ENCODE measurements around the gene KSR1. TPM values are rescaled to one million over a fixed set of nuclear protein-coding genes. Genes with fewer than 3 reads are reported as not detected.

The KSR1 gene
- total RNA-seq, 1 donor from 2014 or later: 60.2 TPM

DNA sequence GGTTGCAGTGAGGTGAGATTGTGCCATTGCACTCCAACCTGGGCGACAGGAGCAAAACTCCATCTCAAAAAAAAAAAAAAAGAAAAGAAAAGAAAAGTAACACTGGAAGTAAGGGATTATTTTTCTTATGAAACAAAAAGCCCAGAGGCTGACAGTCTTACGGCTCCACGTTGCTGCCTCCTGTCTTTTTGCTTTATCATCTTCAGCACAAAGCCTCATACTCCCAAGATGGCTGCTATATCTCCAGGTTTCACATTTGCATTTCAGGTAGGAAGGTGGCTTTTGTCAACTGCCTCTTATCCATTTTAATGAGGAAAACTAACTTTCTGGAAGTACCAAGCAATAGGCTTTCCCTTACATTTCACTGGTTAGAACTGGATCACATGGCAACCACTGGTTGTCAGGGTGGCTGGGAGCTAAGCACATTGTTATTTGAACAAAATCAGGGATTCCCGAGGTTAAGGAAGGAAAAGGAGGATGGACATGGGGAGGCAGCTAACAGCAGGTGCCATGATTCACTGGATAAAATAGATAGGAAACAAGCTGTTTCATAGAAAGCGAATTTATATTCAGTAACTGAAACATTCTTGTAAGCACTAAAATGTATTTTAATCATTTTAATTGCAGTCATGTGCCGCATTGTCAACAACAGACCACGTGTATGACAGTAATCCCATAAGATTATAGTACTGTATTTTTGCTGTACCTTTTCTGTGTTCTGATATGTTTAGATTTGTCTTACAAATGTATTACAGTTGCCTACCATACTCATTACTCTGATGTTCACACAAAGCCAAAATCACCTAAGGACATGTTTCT lies 58.6 kb downstream of the KSR1 start:
- DNase-seq (ENCODE audit: low spot score): no peak

DNA sequence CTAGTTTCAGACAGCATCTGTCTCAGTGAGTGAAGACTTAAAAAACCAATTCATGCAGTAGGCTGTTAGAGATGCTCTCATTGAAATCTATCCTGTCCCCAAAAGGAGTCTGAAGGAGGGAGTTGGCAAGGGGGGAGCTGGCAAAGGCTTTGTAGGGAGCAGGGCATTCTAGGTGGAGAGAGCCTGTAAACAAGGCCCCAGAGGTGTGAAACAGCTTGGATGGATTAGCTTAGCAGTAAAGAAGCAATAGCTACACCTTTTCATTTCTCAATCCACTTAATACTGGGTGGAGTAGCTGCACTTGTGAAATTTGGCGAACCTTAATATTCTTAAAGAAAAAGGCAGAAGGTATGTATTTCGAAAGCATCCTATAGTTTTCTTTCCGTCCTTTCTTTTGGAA lies 61.8 kb downstream of the KSR1 start:
- no peak for DNase-seq (ENCODE audit: low spot score)

DNA sequence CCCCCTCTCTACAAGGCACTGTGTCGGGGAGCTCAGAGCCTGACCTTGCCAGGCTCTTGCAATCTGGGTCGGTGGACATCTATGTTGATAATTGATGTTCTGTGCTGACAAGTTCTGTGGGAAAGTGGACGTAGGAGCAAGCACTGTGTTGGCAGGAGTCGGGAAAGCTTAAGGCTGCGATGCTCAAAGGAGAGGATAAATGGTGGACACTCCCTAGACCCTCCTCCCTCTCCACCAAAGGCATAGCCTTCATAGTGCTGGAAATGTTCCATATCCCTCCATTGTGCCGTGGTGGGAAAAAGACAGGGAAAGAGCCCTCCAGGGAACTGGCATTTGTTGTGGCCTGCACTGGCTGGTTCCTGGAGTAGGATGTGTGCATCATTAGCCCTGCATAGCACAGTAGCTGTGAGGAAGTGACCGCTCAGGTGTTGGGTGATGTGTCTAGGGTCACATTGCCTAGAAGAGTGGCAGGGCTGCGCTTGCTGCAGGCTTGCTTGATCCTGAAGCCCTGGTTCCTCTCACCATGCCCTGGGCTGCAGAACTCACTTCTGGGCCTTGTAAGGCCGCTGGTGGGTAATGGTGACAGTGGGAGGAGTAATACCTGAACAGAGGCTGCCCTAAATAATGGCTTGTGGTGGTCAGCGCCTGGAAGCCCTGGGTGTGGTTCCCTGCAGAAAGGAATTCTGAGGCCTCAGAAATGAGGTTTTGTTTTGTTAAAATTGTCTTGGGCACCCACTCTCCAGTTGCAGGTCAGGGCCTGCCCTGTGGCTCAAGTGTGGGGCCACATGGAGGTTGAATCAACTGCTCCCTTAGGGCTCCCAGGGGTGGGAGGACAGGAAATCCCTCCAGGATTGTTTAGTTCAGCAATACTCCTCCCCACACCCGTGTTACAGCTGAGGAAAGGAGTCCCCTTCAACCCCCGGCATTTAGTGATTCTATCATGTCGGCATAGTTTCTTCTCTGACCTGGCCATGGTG lies 62.6 kb downstream of the KSR1 start:
- no peak for DNase-seq (ENCODE audit: low spot score)

DNA sequence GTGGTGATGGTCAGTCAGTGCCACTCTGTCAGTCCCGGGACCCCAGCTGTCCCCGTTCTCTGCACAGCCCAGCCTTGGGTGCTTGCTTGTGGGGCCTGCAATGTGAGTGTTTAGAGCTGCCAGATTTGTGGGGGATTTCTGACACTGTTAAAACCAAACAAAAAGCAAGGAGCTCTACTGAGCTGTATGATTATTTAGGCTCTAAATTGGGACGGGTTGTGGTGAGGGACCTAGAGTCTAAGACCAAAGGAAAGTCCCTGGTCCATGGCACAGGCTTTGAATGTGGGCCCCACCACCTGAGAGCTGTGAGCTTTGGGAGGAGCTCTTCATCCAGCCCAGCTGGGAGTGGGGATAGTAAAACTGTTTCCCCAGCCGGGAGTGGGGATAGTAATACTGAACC lies 63.3 kb downstream of the KSR1 start:
- DNase-seq (ENCODE audit: low spot score): no peak

DNA sequence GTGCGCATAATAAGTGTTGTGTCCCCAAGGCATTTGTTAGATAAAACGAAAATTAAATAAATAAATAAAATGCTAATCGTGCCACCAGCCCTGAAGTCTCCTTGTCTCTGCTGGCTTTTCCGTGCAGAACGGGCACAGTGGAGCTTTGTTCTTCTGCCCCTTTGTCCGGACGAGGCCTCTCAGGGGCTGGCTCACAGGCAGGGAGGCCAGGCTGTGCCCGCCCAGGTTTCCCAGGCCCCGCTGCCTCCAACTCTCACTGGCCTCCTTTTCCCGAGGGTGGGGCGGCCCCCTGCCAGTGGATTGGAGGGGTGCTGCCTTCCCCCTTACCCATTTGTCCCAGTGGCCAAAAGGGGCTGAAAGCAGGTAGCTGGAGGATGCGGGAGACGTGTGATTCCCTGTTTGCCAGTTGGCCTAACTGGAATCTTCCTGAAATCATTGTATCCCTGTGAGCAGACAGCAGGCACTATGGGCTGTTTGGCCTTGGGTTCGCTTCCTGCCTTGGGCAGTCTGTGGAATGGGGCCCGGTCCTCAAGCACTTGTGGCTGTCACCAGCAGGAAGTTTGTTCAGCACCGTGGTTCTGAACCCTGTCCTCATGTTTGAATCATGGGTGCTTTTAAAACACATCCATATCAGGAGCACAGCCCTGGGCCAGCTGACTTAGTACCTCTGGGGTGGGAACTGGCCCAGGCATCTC lies 64.4 kb downstream of the KSR1 start:
- DNase-seq (ENCODE audit: low spot score): no peak

DNA sequence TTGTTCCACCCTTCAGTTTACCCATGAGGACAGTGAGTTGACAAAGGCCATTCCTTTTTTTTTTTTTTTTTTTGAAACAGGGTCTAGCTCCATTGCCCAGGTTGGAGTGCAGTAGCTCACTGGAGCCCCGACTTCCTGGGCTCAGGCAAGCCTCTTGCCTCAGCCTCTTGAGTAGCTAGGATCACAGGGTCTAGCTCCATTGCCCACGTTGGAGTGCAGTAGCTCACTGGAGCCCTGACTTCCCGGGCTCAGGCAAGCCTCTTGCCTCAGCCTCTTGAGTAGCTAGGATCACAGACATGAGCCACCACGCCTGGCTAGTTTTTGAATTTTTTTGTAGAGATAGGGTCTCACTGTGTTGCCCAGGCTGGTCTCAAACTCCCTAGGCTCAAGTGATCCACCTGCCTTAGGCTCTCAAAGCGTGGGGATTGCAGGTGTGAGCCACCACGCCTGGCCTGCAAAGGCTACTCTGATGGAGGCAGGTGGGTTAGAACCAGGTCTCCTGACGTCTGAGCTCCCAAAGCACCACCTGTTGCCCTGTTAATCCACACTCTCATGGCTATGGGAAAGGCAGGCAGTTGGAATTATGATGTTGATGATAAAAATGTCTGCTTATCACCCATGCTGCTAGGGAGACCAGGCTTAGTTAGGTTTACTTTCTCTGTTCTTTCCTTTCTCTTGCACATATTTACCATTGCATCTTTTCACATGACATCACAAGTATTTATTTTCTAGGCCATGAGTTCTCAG lies 65.2 kb downstream of the KSR1 start:
- DNase-seq (ENCODE audit: low spot score): no peak

DNA sequence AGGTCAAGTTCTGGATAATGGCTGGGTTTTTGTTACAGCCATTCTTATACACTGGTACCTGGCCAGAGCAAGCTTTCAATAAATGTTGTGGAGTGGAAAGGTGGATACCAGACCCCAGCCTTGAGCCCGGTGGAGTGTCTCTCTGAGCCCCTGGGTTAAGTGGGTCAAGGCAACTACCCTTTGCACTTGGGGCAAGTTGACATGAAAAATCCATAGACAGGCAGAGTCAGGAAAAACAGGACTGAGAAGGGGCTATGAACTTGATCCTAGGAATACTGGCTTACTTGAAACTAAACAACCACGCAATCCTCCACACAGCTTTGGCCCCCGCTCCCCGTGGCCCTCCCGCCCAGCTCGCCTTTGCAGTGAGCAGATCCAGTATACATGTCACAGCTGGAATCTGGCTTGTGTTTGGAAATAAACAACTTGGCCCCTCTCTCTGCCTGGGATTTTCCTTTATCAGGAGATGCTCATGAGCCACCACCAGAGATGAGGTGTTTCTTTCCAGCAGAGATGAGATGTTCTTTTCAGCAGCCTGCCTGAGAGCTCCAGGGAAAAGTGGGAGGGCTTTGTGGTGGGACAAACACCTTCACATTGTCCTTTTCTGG lies 65.9 kb downstream of the KSR1 start:
- peak; percentile 30 for DNase-seq (ENCODE audit: low spot score)

DNA sequence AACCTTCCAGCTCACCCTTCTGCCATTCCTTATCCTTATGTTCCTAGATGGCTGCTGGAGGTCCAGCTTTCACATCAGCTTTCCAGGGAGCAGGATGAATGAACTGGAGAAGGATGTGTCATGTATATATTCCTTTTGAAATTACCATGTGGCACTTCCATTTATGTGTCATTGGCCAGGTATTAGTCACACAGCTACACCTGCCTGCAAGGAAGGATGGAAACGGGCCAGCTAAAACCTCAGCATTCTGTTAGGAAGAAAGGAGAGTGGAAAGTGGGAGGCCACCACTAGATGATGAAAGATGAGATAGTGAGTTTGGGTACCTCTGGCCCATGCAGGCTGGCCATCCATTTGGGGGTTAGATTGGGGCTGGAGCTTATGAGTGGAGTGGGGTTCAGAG lies 67.5 kb downstream of the KSR1 start:
- DNase-seq (ENCODE audit: low spot score): no peak

DNA sequence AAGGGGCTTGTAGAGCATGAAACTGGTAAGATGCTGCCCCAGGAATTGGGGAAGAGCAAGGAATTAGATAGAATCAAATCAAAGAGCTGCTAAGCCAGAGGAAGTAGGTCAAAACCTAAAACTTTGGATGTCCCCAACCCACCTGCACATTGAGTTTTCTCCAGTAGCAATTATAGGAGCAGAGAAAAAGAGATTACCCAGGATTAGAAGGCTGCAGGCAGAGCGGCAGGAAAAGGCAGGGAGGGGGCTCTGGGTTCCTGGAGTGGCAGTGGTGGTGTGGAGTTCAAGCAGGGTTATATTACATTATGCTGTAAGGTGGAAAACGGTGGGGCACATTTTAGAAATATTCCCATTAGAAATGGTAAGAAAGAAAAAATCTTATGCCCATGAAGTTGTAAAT lies 68.3 kb downstream of the KSR1 start:
- no peak for DNase-seq (ENCODE audit: low spot score)

DNA sequence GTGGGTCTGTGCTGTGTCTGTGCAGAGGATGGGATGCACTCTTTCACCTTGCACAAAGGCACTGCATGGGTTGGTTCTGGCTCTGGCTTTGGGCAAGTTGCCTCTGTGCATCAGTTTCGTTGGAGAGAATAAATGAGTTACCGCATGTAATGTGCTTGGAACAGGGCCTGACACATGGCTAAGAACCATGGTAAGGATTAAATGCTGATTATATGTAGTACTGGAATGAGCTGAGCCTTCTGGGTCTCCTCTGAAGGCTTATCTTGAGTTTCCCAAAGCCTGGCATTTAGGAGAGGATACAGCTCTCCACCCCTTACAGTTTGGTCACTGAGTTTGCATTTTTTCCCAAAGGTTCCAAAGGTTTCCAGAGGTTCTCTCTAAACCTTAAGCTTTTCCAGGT lies 69.1 kb downstream of the KSR1 start:
- no peak for DNase-seq (ENCODE audit: low spot score)

DNA sequence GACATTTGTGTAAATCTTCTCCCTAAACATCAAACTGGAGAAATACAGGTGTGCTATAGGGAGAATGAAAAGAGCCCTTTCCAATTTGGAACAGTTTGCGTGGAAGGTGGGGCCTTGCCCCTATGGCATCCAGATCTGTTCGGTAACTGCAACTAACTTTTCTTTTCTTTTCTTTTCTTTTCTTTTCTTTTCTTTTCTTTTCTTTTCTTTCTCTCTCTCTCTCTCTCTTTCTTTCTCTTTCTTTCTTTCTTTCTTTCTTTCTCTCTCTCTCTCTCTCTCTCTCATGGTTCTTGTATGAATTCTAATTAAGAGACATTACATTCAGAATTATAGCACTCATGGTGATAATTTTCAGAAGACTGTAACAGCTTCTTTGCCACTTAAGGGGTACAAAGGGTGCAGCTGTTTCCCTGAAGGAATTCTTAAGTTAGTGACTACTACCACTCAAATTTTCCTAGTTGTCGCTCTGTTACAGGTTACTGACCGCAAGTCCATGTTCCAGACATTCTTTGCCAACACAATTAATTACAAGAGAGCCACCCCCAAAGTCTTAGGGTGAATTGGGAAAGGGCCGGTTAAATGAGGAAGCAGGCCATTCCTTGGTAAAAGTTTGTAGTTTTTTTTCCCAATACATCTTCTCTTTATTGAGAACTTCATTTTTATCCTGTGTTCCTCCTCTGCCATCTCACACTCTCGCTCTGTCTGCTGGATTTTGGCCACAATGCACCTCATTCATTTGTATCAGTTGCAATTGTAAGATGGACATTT lies 69.8 kb downstream of the KSR1 start:
- DNase-seq (ENCODE audit: low spot score): no peak

DNA sequence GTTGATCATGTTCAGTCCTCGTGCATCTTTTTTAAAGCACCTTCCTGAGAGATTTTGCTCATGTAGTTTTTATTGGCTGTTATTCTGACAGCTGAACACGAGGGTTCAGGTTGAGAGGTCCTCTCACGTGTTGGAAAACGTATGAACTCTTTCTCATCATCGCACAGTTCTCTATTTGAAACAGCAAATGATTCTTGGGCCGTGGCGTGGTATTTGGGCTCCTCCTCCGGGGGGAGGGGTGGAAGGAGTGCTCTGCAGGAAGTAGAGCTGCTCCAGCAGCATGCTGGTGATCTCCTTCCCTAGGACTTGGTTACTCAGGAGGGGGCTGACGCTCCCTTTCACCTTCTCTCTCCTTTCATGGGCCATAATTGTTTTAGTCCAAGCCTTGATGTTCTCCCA lies 70.4 kb downstream of the KSR1 start:
- peak; percentile 61 for DNase-seq (ENCODE audit: low spot score)

DNA sequence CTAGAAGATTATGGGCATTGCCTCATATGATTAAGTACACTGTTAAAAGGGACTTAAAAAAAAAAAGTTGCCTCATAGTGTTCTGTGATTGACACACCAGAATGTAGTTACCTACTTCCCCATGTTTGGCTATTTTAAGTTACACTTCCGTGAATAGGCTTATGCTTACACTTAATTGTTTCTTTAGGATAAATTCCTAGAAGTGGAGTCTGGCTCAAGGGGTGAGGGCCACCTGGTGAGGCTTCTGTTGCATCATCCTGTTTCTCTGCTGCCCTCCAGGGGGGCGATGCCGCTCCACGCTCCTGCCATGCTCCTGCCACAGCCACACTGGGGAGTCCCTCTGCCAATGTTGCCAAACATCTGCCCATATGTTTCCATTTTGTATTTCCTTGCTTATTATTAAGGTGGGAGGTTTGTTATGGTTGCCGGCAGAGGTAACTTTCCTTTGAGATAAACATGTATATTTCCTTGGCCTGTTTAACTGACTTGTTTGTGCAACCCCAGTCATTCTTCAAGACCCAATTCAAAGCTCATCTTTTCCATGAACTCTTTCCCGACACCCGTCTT lies 73.1 kb downstream of the KSR1 start:
- no peak for DNase-seq (ENCODE audit: low spot score)

DNA sequence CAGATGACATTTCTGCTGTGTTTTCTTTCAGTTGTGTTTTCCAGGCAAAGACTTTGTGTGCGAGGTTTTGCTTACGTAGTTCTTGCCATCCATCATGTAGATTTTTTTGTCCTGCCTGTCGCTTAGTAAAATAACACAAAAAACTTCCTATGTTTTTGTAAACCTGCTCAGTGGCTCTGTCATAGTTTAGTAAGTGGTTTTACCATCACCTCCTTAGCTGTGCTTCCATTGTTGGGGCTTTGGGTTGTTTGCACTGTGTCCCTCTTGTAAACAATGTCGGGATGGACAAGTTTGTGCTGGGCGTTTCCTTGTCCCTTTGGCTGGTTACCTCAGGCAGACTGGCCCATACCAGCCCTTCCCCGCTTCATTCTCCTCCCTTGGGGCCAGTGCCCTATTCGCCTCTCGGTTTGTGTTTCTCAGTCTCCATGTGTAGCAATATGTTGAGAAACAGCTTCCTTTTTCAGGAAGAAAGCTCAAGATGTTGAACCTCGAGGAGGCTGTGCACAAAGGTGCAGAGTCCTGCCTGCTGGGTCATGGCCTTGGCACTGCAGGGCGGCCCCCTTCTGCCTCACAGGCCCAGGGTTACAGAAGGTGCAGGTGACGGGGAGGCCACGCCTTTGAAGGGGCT lies 74.6 kb downstream of the KSR1 start:
- no peak for DNase-seq (ENCODE audit: low spot score)

DNA sequence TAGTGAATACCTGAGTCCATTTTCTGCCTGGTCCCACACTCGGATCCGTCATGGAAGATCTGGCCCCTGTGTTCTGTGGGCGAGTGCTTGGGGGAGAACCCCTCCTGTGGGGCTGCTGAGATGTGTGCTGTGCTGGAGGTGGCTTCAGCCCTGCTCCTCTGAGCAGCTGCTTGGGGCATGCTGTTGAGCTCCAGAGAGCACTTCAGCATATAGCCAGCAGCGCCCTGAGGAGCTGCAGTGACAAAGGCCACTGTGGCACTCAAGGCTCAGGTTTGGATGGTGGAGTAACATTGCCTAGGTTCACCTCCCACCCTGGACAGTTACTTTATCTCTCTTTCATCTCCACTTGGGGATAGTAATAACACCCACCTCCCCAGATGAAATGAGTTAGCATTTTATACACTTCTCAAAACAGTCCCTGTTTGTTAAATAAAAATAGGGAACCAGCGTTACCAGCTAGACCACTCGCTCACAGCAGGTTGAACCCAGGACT lies 75.3 kb downstream of the KSR1 start:
- DNase-seq (ENCODE audit: low spot score): no peak

DNA sequence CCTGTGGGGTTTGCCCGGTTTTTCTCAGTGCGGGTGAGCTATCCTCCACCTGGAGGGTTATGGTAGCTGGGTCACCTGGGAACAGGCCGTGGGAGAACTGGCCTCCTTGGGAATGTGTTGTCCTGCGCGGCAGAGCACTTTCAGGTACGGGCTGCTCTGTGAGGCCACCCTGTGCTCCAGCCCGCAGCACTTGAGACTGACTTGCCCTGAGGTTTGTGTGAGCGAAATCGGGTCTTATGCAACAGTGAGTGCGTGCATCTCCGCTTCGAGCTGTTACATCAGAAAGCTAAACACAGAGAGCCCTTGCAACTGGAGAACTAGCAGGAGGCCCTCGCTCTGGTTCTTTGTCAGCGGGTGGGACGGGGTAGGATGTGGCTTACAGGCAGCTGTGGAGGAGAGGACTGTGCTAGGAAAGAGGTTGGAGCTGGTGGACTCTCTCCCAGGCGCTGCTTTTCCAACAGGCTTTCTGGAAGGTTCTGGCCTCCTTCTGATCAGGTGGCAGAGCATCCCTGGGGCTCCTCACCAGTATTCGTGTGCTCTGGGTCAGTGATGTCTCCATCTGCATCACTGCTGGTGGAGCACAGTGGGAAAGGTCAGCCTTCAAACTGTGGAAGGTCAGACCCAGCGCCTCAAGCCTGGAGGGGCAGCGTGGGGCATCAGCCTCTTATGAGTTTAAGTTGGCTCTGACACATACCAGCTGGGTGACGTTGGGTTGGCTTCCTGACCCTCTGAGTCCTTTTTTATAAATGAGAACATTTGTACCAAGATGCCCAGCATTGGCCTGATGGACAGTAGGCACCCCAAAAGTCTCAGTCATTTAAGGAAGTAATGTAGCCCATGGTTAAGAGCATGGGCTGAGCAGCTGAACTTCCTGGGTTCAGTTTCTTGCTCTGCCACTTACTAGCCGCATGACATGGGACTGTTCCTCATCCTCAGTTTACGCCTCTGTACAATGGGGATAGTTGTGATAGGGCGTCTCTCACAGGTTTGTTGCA lies 76.3 kb downstream of the KSR1 start:
- peak; percentile 76 for DNase-seq (ENCODE audit: low spot score)

DNA sequence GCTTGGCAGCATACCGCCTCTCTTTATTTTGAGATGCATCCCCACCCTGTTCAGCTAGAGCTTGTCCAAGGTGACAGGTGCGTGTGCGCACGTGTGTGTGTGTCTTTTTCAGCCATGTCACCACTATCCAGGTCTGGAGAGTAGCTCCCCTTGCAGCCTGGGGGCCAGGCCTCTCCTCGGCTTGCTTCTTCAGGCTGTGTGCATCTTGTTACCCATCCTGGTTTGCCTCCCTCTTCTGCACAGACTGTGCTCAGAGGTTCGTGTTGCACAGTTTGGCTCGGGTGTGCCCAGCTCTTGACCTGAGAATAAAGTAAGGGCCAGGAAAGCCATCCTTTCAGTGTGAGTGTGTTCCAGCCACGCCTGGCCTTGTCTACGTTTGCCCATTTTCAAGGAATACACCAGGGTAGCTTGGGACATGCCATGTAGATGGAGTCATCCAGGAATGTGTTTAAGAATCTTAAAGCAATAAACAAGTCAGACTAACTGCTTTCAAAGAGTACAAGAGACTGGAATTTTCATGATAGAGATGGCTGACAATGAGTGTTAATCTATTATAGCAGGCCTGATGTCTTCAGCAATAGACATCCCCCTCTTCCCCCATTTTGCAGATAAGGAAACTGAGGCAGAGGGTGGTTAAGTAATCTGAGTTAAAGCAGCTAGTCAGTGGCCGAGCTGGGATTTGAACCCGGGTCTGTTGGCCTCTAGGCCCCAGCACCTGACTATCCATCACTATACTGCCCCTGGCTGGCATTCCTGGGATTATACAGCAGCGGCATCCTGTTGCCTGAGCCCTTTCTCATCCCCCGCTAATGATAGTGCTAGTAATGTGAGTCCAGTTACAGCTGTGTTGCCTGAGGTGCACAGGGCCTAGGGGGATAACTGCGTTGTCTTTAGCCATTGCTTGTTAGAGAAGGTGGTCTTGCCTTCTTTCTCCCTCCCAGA lies 77.9 kb downstream of the KSR1 start:
- peak; percentile 41 for DNase-seq (ENCODE audit: low spot score)

Data from mucosa of gallbladder (tissue), 1 donor.